Lung (tissue), 12 donors: ENCODE measurements around the gene COBL. TPM values are rescaled to one million over a fixed set of nuclear protein-coding genes. Genes with fewer than 3 reads are reported as not detected.

ENCODE experiments used
- ATAC-seq: fragments of 200-7000 bp; cut with Tn5 transposase; one replicate; pipeline ENCODE4 v1.9.1; 2020; ENCODE audit warnings: moderate number of reproducible peaks; ENCODE audit not compliant: insufficient read depth, low FRiP score
- DNase-seq, 3 donors: peaks; one replicate each; pipeline ENCODE4 v3.0.0-alpha.2; 2013 to 2017
- H3K27ac ChIP-seq, 2 donors: one replicate each; pipeline ENCODE4 v1.5.1; 2013; ENCODE audit warnings: mild to moderate bottlenecking in 2 of 2, moderate library complexity in 2 of 2, control low read depth in 1 of 2, inconsistent platforms in 1 of 2, low read depth in 1 of 2, low read length in 1 of 2
- H3K27me3 ChIP-seq, 3 donors: one replicate each; pipeline ENCODE4 v1.5.1; 2013; ENCODE audit warnings: low read length in 2 of 3; ENCODE audit not compliant: control insufficient read depth in 3 of 3, insufficient read depth in 3 of 3
- H3K36me3 ChIP-seq, 4 donors: one replicate each; pipeline ENCODE4 v1.5.1; 2013; ENCODE audit warnings: low read length in 4 of 4, mild to moderate bottlenecking in 1 of 4, moderate library complexity in 1 of 4; ENCODE audit not compliant: control insufficient read depth in 4 of 4, insufficient read depth in 4 of 4
- H3K4me1 ChIP-seq, 5 donors: one replicate each; pipeline ENCODE4 v1.5.1; 2013; ENCODE audit warnings: low read length in 5 of 5, mild to moderate bottlenecking in 2 of 5, moderate library complexity in 1 of 5; ENCODE audit not compliant: control insufficient read depth in 5 of 5, insufficient read depth in 5 of 5
- H3K4me3 ChIP-seq: one replicate; pipeline ENCODE4 v1.5.1; 2013; ENCODE audit warnings: mild to moderate bottlenecking, control low read depth, moderate library complexity
- H3K9ac ChIP-seq, 2 donors: one replicate each; pipeline ENCODE4 v1.5.1; 2013; ENCODE audit warnings: low read length in 2 of 2, control low read depth in 1 of 2; ENCODE audit not compliant: insufficient read depth in 1 of 2
- H3K9me3 ChIP-seq, 4 donors: one replicate each; pipeline ENCODE4 v1.5.1; 2013; ENCODE audit warnings: low read length in 3 of 4, mild to moderate bottlenecking in 1 of 4, moderate library complexity in 1 of 4; ENCODE audit not compliant: control insufficient read depth in 4 of 4, insufficient read depth in 3 of 4
- CTCF ChIP-seq: IDR thresholded peaks from 2 replicates; pipeline ENCODE4 v1.5.1; 2012; ENCODE audit warnings: mild to moderate bottlenecking; ENCODE audit errors: control extremely low read depth, extremely low read depth
- WGBS, 2 donors: extraction: QIAGEN DNeasy Blood & Tissue Kit; methylation state at CpG; one replicate each; pipeline ENCODE4 v1.1.7; 2013; 5-methylcytosine and 5-hydroxymethylcytosine counted together
- polyA plus RNA-seq, 2 donors: library from polyadenylated mRNA; stranded (reverse); fragments of 200-250 nt; gene quantifications; one replicate each; pipeline ENCODE4 v1.2.1, GENCODE V29; 2013
- total RNA-seq, 2 donors: library from RNA; depleted of rRNA in 1 of 2; stranded (reverse); fragments of >200 nt in 1 of 2; gene quantifications; one replicate each; pipeline ENCODE4 v1.2.1, GENCODE V29; 2014 to 2021
- donor health status: control.
- donor health status: control.
- donor health status: Bipolar disorder and iron deficiency.
- donor health status: healthy.
- donor health status: DM: yes; HTN: yes; CAD: no.

Gene COBL
- total and polyA plus RNA-seq, 4 donors, result 6.3 to 38.1 (median 15.0) TPM

DNA sequence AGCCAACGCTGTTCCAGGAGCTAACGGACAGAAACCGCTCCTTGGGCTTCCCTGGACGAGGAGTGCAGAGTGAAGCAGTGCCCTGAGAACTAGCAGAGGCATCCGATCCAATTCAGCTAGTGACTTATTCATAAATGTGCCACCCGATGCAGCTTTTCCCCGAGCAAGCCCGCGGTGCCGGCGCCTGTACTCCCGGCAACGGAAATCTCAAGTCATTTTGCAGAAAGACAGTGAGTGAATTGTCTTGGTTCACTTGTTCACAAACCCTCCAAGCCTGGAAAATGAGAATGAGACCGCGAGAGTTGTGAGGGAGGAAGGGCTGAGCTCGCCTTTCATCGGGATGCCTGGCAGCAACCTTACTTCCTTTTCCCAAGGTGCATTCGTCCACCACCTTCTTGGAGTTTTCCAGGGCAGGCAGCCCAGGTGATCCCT lies 87.5 kb downstream of the COBL start:
- DNase-seq (peak in 1 of 3 donors; percentile 25), ATAC-seq (no peak)
- TF ChIP-seq CTCF, result no peak
- Histone ChIP-seq H3K27me3 (no peaks in the 10 kb centered on the region), H3K27ac (peak overlapping the region in 1 of 2 donors; percentile 86), H3K4me3 (no peak overlapping the region), H3K9me3 (peaks cover 0 to 2% (median 0%) of the 10 kb centered on the region in 4 donors), H3K9ac (no peak overlapping the region), H3K36me3 (no peaks in the 10 kb centered on the region), H3K4me1 (peaks cover 0 to 39% (median 16%) of the 10 kb centered on the region in 5 donors)
- 52 to 80% methylated on average over 18 of the region's 18 CpGs for WGBS, 2 donors

GRCh38 chr7:51228386-51228958 lies 88.1 kb downstream of the COBL start:
- H3K4me1 ChIP-seq, result peaks cover 0 to 36% (median 16%) of the 10 kb centered on the region in 5 donors
- H3K27ac ChIP-seq, result no peak overlapping the region
- H3K9me3 ChIP-seq, result peaks cover 0 to 2% (median 0%) of the 10 kb centered on the region in 4 donors
- DNase-seq (peak in 1 of 3 donors; percentile 34), ATAC-seq (peak; percentile 27)
- no peaks in the 10 kb centered on the region for H3K27me3 ChIP-seq
- 39 to 41% methylated on average over 3 of the region's 3 CpGs for WGBS, 2 donors
- TF ChIP-seq CTCF, result no peak
- H3K9ac ChIP-seq, result no peak overlapping the region
- H3K4me3 ChIP-seq, result no peak overlapping the region
- H3K36me3 ChIP-seq, result no peaks in the 10 kb centered on the region

DNA sequence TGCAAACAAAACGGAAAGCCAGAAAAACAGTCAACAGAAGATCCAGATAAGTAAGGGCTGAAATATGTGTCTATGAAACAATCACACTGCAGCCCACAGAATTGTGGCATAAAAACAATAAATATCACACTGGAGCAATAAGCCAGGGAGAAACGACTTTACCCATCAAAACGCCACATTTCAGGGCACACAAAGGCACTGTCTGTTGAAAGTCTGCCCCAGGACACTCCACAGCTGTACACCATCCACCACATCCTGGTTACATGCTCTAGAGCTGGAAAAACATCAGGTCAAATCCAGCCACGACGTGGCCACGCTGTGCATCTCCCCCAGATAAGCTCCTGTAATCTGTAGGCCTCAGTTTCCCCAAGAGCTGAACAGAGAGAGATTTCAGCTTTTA lies 88.7 kb downstream of the COBL start:
- TF ChIP-seq CTCF, result no peak
- H3K27me3 ChIP-seq, result no peaks in the 10 kb centered on the region
- no peak overlapping the region for H3K9ac ChIP-seq
- H3K4me1 ChIP-seq, result peaks cover 0 to 31% (median 16%) of the 10 kb centered on the region in 5 donors
- H3K27ac ChIP-seq, result peak overlapping the region in 1 of 2 donors; percentile 90
- WGBS, 2 donors, result 75 to 82% methylated on average over 6 of the region's 6 CpGs
- peaks cover 0 to 2% (median 0%) of the 10 kb centered on the region in 4 donors for H3K9me3 ChIP-seq
- no peaks in the 10 kb centered on the region for H3K36me3 ChIP-seq
- DNase-seq (peak in 1 of 3 donors; percentile 48), ATAC-seq (no peak)
- H3K4me3 ChIP-seq, result no peak overlapping the region
